Suppressor macrophage (primary cell): ENCODE measurements around the gene SLC39A8.
A peak's percentile ranks its signal among the peaks of the same experiment; 100 is the strongest.
"Not testable (repeated sequence)": the region's sequence is repeated elsewhere in the genome, so short reads cannot be mapped to it uniquely, and the experiment has no call there.

Experiments
- DNase-seq, 4 experiments: peaks; one replicate each; pipeline ENCODE4 v3.0.0-alpha.2; 2020 to 2022
- total RNA-seq, 17 experiments: gene quantifications; one replicate each; lab custom pipeline; 2026; ENCODE audit warnings: mixed read lengths in 6 of 17, inconsistent platforms in 3 of 17; lab: John Stamatoyannopoulos, UW

SLC39A8 gene
- total RNA-seq, result 209 to 702 (median 375) reads per million in 17 experiments

- peak; percentile 92 to 97 (median 95) for DNase-seq
These were observed at the start of gene SLC39A8 for GRCh38 chr4:102344954-102345794. Gene SLC39A8 (minus strand): TSS chr4:102345482. CDS start chr4:102344662, 820 bp downstream.

GRCh38 chr4:102392033-102392744 lies 46.9 kb upstream of the SLC39A8 start:
- DNase-seq, result no peak

- peak; percentile 61 to 96 (median 85) for DNase-seq
These were observed 45.2 kb upstream of the SLC39A8 start for GRCh38 chr4:102390438-102390837.

- no peak for DNase-seq
These were observed 43.3 kb upstream of the SLC39A8 start for GRCh38 chr4:102388611-102389010.

GRCh38 chr4:102387552-102388150 lies 42.4 kb upstream of the SLC39A8 start:
- DNase-seq, result no peak

GRCh38 chr4:102386966-102387365 lies 41.7 kb upstream of the SLC39A8 start:
- DNase-seq, result no peak

GRCh38 chr4:102380253-102380652 lies 35.0 kb upstream of the SLC39A8 start:
- not testable (repeated sequence) for DNase-seq

GRCh38 chr4:102362922-102363432 lies 17.7 kb upstream of the SLC39A8 start:
- DNase-seq, result no peak

GRCh38 chr4:102358128-102358527 lies 12.8 kb upstream of the SLC39A8 start:
- DNase-seq, result no peak

- DNase-seq, result not testable (repeated sequence)
These were observed 12.4 kb upstream of the SLC39A8 start for GRCh38 chr4:102357637-102358036.

GRCh38 chr4:102356562-102357202 lies 11.4 kb upstream of the SLC39A8 start:
- no peak for DNase-seq

- DNase-seq, result no peak
These were observed 10.5 kb upstream of the SLC39A8 start for GRCh38 chr4:102355748-102356147.

GRCh38 chr4:102354671-102355454 lies 9.6 kb upstream of the SLC39A8 start:
- no peak for DNase-seq

- no peak for DNase-seq
These were observed 7.5 kb upstream of the SLC39A8 start for GRCh38 chr4:102352781-102353180.

- DNase-seq, result no peak
These were observed 5.4 kb upstream of the SLC39A8 start for GRCh38 chr4:102350634-102351033.

- no peak for DNase-seq
These were observed 3.4 kb upstream of the SLC39A8 start for GRCh38 chr4:102348701-102349100.

GRCh38 chr4:102345795-102346100 lies 466 bp upstream of the SLC39A8 start:
- peak; percentile 63 to 72 (median 68) for DNase-seq

GRCh38 chr4:102344520-102344953 lies 745 bp downstream of the SLC39A8 start:
- peak; percentile 81 to 93 (median 87) for DNase-seq

GRCh38 chr4:102343964-102344519 lies 1.2 kb downstream of the SLC39A8 start:
- peak; percentile 7 to 15 (median 10) for DNase-seq

- no peak for DNase-seq
These were observed 2.7 kb downstream of the SLC39A8 start for GRCh38 chr4:102342404-102343074.

- peak in 2 of 4 experiments; percentile 32 to 35 for DNase-seq
These were observed 4.1 kb downstream of the SLC39A8 start for GRCh38 chr4:102341201-102341600.
